Spinal cord (tissue), 10 donors: ENCODE results near the gene C19orf33. TPM values are rescaled to one million over a fixed set of nuclear protein-coding genes. Genes with fewer than 3 reads are reported as not detected.

Source experiments
- DNase-seq, 6 donors: peaks; one replicate each; pipeline versions ENCODE4 v3.0.0 to v3.0.0-alpha.2; 2013 to 2015; ENCODE audit warnings: low spot score in 6 of 6, low read depth in 4 of 6
- H3K27ac ChIP-seq: one replicate; pipeline ENCODE4 v1.5.1; 2013; ENCODE audit warnings: low read depth, low read length, control low read depth
- H3K27me3 ChIP-seq: one replicate; pipeline ENCODE4 v1.6.1; 2013; ENCODE audit warnings: low read length; ENCODE audit not compliant: control insufficient read depth, insufficient read depth
- H3K36me3 ChIP-seq: one replicate; pipeline ENCODE4 v1.6.1; 2013; ENCODE audit warnings: low read length; ENCODE audit not compliant: control insufficient read depth, insufficient read depth
- H3K4me1 ChIP-seq: one replicate; pipeline ENCODE4 v1.6.1; 2013; ENCODE audit warnings: low read length; ENCODE audit not compliant: control insufficient read depth, insufficient read depth
- H3K4me3 ChIP-seq: one replicate; pipeline ENCODE4 v1.5.1; 2013; ENCODE audit warnings: low read depth, low read length, control low read depth
- H3K9me3 ChIP-seq: one replicate; pipeline ENCODE4 v1.6.1; 2013; ENCODE audit warnings: low read length; ENCODE audit not compliant: control insufficient read depth, insufficient read depth
- WGBS: methylation state at CpG from one replicate; pipeline ENCODE4 v1.1.5; 2013; ENCODE audit warnings: missing lambda C conversion rate; ENCODE audit not compliant: insufficient coverage; 5-methylcytosine and 5-hydroxymethylcytosine counted together
- polyA plus RNA-seq, 2 donors: library from polyadenylated mRNA; unstranded; fragments of 120-200 nt; gene quantifications; one replicate each; pipeline ENCODE4 v1.2.1, GENCODE V29; 2013; ENCODE audit not compliant: insufficient read length in 2 of 2
- total RNA-seq, 2 donors: library from RNA; depleted of rRNA in 1 of 2; stranded (reverse); fragments of 120-200 nt in 1 of 2; fragments of >200 nt in 1 of 2; gene quantifications; one replicate each; pipeline versions ENCODE4 v1.2.3 to v1.2.4, GENCODE V29; 2013 to 2014
- donor health status: healthy.

Gene C19orf33
- total and polyA plus RNA-seq, 4 donors, result 0.97 to 134 (median 12.9) TPM

GRCh38 chr19:38289955-38290354 is 14.1 kb upstream of the C19orf33 start:
- peaks cover 33% of the 10 kb centered on the region for H3K4me1 ChIP-seq
- H3K27me3 ChIP-seq, result no peaks in the 10 kb centered on the region
- 67% methylated on average over 10 of the region's 15 CpGs for WGBS
- H3K4me3 ChIP-seq, result no peak overlapping the region
- DNase-seq, result no peak
- no peaks in the 10 kb centered on the region for H3K9me3 ChIP-seq
- H3K27ac ChIP-seq, result no peak overlapping the region
- H3K36me3 ChIP-seq, result peaks cover 63% of the 10 kb centered on the region

GRCh38 chr19:38290631-38291147 is 13.4 kb upstream of the C19orf33 start:
- Histone ChIP-seq H3K27ac (no peak overlapping the region), H3K4me1 (peaks cover 33% of the 10 kb centered on the region), H3K27me3 (no peaks in the 10 kb centered on the region), H3K36me3 (peaks cover 62% of the 10 kb centered on the region), H3K4me3 (no peak overlapping the region), H3K9me3 (no peaks in the 10 kb centered on the region)
- 78% methylated on average over 13 of the region's 13 CpGs for WGBS
- DNase-seq, result no peak

- H3K4me3 ChIP-seq, result no peak overlapping the region
- H3K27me3 ChIP-seq, result no peaks in the 10 kb centered on the region
- DNase-seq, result no peak
- 83% methylated on average over 9 of the region's 15 CpGs for WGBS
- no peaks in the 10 kb centered on the region for H3K9me3 ChIP-seq
- peaks cover 56% of the 10 kb centered on the region for H3K36me3 ChIP-seq
- no peak overlapping the region for H3K27ac ChIP-seq
- peaks cover 33% of the 10 kb centered on the region for H3K4me1 ChIP-seq
Observed at GRCh38 chr19:38291855-38292254, 12.2 kb upstream of the C19orf33 start.

- peaks cover 25% of the 10 kb centered on the region for H3K4me1 ChIP-seq
- no peaks in the 10 kb centered on the region for H3K9me3 ChIP-seq
- 82% methylated on average over 6 of the region's 9 CpGs for whole genome bisulfite sequencing
- no peak overlapping the region for H3K4me3 ChIP-seq
- H3K36me3 ChIP-seq, result peaks cover 49% of the 10 kb centered on the region
- DNase-seq, result no peak
- H3K27me3 ChIP-seq, result no peaks in the 10 kb centered on the region
- H3K27ac ChIP-seq, result no peak overlapping the region
Observed at GRCh38 chr19:38293281-38293680, 10.8 kb upstream of the C19orf33 start.

- DNase-seq, result no peak
- Histone ChIP-seq H3K36me3 (peaks cover 41% of the 10 kb centered on the region), H3K9me3 (no peaks in the 10 kb centered on the region), H3K27me3 (no peaks in the 10 kb centered on the region), H3K4me3 (no peak overlapping the region), H3K4me1 (peaks cover 17% of the 10 kb centered on the region), H3K27ac (no peak overlapping the region)
- WGBS, result 36% methylated on average over 8 of the region's 8 CpGs
Observed at GRCh38 chr19:38294090-38294489, 10.0 kb upstream of the C19orf33 start.

- no peak overlapping the region for H3K27ac ChIP-seq
- peaks cover 6% of the 10 kb centered on the region for H3K4me1 ChIP-seq
- H3K36me3 ChIP-seq, result peaks cover 10% of the 10 kb centered on the region
- H3K27me3 ChIP-seq, result no peaks in the 10 kb centered on the region
- no peaks in the 10 kb centered on the region for H3K9me3 ChIP-seq
- DNase-seq, result no peak
- no peak overlapping the region for H3K4me3 ChIP-seq
- WGBS, result 64% methylated on average over 10 of the region's 11 CpGs
Observed at GRCh38 chr19:38298821-38299680, 5.0 kb upstream of the C19orf33 start.

GRCh38 chr19:38304352-38304865 is 358 bp downstream of the C19orf33 start:
- 52% methylated on average over 24 of the region's 27 CpGs for WGBS
- Histone ChIP-seq H3K36me3 (peaks cover 59% of the 10 kb centered on the region), H3K27ac (no peak overlapping the region)

GRCh38 chr19:38304866-38305429 is 897 bp downstream of the C19orf33 start:
- H3K36me3 ChIP-seq, result peaks cover 61% of the 10 kb centered on the region
- no peaks in the 10 kb centered on the region for H3K27me3 ChIP-seq
- no peak overlapping the region for H3K4me3 ChIP-seq
- no peaks in the 10 kb centered on the region for H3K9me3 ChIP-seq
- WGBS, result 44% methylated on average over 29 of the region's 29 CpGs
- no peak overlapping the region for H3K27ac ChIP-seq
- no peaks in the 10 kb centered on the region for H3K4me1 ChIP-seq
- DNase-seq, result peak in 1 of 6 donors; percentile 51

More at GRCh38 chr19:38304352-38304865, 358 bp downstream of the C19orf33 start:
- no peaks in the 10 kb centered on the region for H3K9me3 ChIP-seq
- H3K4me3 ChIP-seq, result no peak overlapping the region
- H3K4me1 ChIP-seq, result no peaks in the 10 kb centered on the region
- no peaks in the 10 kb centered on the region for H3K27me3 ChIP-seq
- DNase-seq, result no peak

GRCh38 chr19:38306236-38306635 is 2.2 kb downstream of the C19orf33 start:
- Histone ChIP-seq H3K4me3 (no peak overlapping the region), H3K27me3 (no peaks in the 10 kb centered on the region), H3K36me3 (peaks cover 65% of the 10 kb centered on the region), H3K4me1 (no peaks in the 10 kb centered on the region), H3K27ac (no peak overlapping the region), H3K9me3 (no peaks in the 10 kb centered on the region)
- DNase-seq, result no peak
- WGBS, result 75% methylated on average over 1 of the region's 3 CpGs
